Erythroblast (primary cell): Measurements from ENCODE around the gene MAST4.

Experiments
- GATA1 ChIP-seq: IDR thresholded peaks from 2 replicates; pipeline ENCODE4 v1.6.1; 2011; ENCODE audit warnings: low read depth, mild to moderate bottlenecking, control low read depth, low read length, moderate library complexity
- POLR2A ChIP-seq: IDR thresholded peaks from 2 replicates; pipeline ENCODE4 v1.6.1; 2011; ENCODE audit warnings: mild to moderate bottlenecking, low read length

DNA sequence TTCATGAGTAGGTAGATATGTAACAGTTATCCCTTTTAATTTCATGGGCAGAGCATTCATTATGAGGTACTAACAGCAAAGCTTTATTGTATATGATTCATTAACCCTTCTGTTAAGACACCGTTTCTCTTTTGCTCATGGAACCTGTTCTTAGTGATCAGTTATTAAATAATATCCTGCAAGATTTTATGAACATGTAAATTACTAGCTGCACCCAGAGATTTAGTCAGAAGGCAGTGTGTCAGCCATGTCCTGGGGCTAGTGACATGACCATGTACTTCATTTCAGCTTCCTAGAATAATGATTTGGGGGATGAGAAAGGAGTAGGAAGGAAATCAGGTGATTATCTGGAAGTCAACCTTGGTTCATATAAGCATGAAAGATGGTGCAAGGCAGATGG, 7.0 kb downstream of the MAST4 start:
- TF ChIP-seq POLR2A (no peak), GATA1 (no peak)
